Measurements from ENCODE around the gene FXYD3. TPM values are rescaled to one million over a fixed set of nuclear protein-coding genes. Genes with fewer than 3 reads are reported as not detected.

Gene FXYD3
- polyA plus RNA-seq, 3 donors = 18.6 to 23.9 (median 23.1) TPM

- DNase-seq = no peak
Observed at GRCh38 chr19:35157431-35157830, 41.8 kb downstream of the FXYD3 start.

- DNase-seq = no peak
Observed at GRCh38 chr19:35159606-35160005, 44.0 kb downstream of the FXYD3 start.

- DNase-seq = no peak
Observed at GRCh38 chr19:35160629-35161433, 45.2 kb downstream of the FXYD3 start.

- DNase-seq = no peak
Observed at GRCh38 chr19:35161434-35161743, 45.8 kb downstream of the FXYD3 start.

GRCh38 chr19:35162471-35163326, 47.1 kb downstream of the FXYD3 start:
- DNase-seq = no peak

GRCh38 chr19:35164418-35164817, 48.8 kb downstream of the FXYD3 start:
- no peak for DNase-seq

GRCh38 chr19:35165200-35166058, 49.8 kb downstream of the FXYD3 start:
- no peak for DNase-seq

GRCh38 chr19:35166100-35167063, 50.8 kb downstream of the FXYD3 start:
- DNase-seq = no peak

- DNase-seq = no peak
Observed at GRCh38 chr19:35167251-35168119, 51.9 kb downstream of the FXYD3 start.

GRCh38 chr19:35168196-35168595, 52.6 kb downstream of the FXYD3 start:
- DNase-seq = no peak

- DNase-seq = no peak
Observed at GRCh38 chr19:35169221-35169995, 53.8 kb downstream of the FXYD3 start.

GRCh38 chr19:35170359-35171061, 54.9 kb downstream of the FXYD3 start:
- DNase-seq = no peak

- no peak for DNase-seq
Observed at GRCh38 chr19:35171730-35172129, 56.1 kb downstream of the FXYD3 start.

Other genes with a start within 250 kb of the FXYD3 start
- gene ZNF30, start 188.9 kb upstream of the FXYD3 start, polyA plus RNA-seq (ENCODE audit: insufficient read length in 3 of 3) = 10 to 100 TPM in 1 of 3 donors, 1 to 10 TPM in 2; 5.8 to 11.7 (median 7.4) TPM
- gene ZNF792, start 151.6 kb upstream of the FXYD3 start, polyA plus RNA-seq (ENCODE audit: insufficient read length in 3 of 3) = 1 to 10 TPM; 5.4 to 7.1 (median 6.6) TPM
- 10 to 100 TPM; 54.9 to 72.8 (median 65.6) TPM for gene GRAMD1A, start 115.5 kb upstream of the FXYD3 start, polyA plus RNA-seq (ENCODE audit: insufficient read length in 3 of 3)
- 1 to 10 TPM in 2 of 3 donors, under 1 TPM in 1; 0.95 to 1.5 (median 1.0) TPM for gene SCN1B, start 85.4 kb upstream of the FXYD3 start, polyA plus RNA-seq (ENCODE audit: insufficient read length in 3 of 3)
- gene HPN, start 74.1 kb upstream of the FXYD3 start, polyA plus RNA-seq (ENCODE audit: insufficient read length in 3 of 3) = 100 to 1,000 TPM; 118 to 150 (median 128) TPM
- gene LGI4, start 19.2 kb downstream of the FXYD3 start, polyA plus RNA-seq (ENCODE audit: insufficient read length in 3 of 3) = 1 to 10 TPM; 2.2 to 3.2 (median 3.0) TPM
- 10 to 100 TPM; 21.8 to 27.0 (median 26.5) TPM for gene FXYD1, start 23.0 kb downstream of the FXYD3 start, polyA plus RNA-seq (ENCODE audit: insufficient read length in 3 of 3)
- 1 to 10 TPM in 1 of 3 donors, under 1 TPM in 2; 0.40 to 1.3 (median 0.95) TPM for gene FXYD7, start 27.4 kb downstream of the FXYD3 start, polyA plus RNA-seq (ENCODE audit: insufficient read length in 3 of 3)
- gene FXYD5, start 38.9 kb downstream of the FXYD3 start, polyA plus RNA-seq (ENCODE audit: insufficient read length in 3 of 3) = 10 to 100 TPM; 21.7 to 26.8 (median 23.0) TPM
- gene FAM187B, start 112.9 kb downstream of the FXYD3 start, polyA plus RNA-seq (ENCODE audit: insufficient read length in 3 of 3) = under 1 TPM in 1 of 3 donors, not detected in 2; 0.07 TPM
- gene LSR, start 133.2 kb downstream of the FXYD3 start, polyA plus RNA-seq (ENCODE audit: insufficient read length in 3 of 3) = 10 to 100 TPM; 65.3 to 68.6 (median 67.9) TPM
- gene USF2, start 153.1 kb downstream of the FXYD3 start, polyA plus RNA-seq (ENCODE audit: insufficient read length in 3 of 3) = 100 to 1,000 TPM; 171 to 192 (median 185) TPM
- gene HAMP, start 166.7 kb downstream of the FXYD3 start, polyA plus RNA-seq (ENCODE audit: insufficient read length in 3 of 3) = under 1 TPM; 0.19 to 0.34 (median 0.25) TPM
- gene MAG, start 176.3 kb downstream of the FXYD3 start, polyA plus RNA-seq (ENCODE audit: insufficient read length in 3 of 3) = 1 to 10 TPM; 5.1 to 6.2 (median 5.3) TPM
- 10 to 100 TPM in 2 of 3 donors, 1 to 10 TPM in 1; 8.4 to 33.6 (median 15.5) TPM for gene CD22, start 213.4 kb downstream of the FXYD3 start, polyA plus RNA-seq (ENCODE audit: insufficient read length in 3 of 3)
- gene FFAR1, start 232.1 kb downstream of the FXYD3 start, polyA plus RNA-seq (ENCODE audit: insufficient read length in 3 of 3) = under 1 TPM; 0.46 to 0.70 (median 0.53) TPM
- under 1 TPM in 2 of 3 donors, not detected in 1; 0.20 to 0.31 TPM for gene FFAR3, start 242.6 kb downstream of the FXYD3 start, polyA plus RNA-seq (ENCODE audit: insufficient read length in 3 of 3)

All from renal pelvis (tissue), 4 donors.